HL-60/S4 (cell line): Measurements from ENCODE around the gene PLXNC1.

Experiments
- in situ Hi-C: fragments of 300-500 bp; cut with MboI; formaldehyde crosslinking; loops from 2 replicates; pipeline ENCODE4 v1.14.3; 2022; ENCODE audit warnings: low sequenced_read_pairs

The PLXNC1 gene

DNA sequence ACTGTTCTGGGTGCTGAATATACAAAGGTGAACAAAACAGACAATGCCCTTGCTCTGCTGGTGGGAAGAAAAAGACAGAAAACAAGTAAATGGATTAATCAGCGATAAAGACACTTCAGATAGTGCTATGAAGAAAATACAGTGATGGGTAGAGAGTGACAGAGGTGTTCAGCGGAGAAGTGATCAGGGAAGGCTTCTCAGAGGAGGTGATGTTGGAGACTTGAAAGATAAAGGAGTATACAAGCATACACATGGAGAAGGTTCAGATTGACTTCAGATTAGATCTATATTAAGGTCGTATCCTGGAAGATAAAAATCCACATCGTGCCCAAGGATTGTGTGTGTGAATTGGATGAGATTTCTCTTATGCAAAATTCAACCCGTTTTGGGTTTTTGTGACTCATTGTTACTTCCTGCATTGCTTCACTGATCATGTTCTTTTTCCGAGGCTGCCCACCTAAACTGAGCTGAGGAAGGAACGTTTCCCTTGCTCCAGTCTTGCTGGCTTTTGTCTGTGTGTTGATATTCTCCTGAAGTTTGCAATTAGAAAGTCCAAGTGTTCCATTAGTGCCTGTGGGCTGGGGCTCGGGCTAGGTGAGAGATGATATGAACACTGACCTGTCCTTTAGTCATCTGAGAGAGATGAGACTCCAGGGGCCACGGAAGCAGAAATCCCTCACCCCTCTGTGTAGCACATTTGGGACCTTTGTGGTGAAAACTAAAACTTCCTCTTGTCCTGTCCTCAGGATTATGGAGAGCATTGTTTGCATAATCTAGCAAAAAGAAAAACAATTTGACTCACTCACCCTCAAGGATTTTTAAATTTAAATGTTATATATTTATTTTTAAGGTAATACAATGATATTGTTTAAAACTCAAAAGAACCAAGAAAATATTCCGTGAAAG, 27.6 kb downstream of the PLXNC1 start:
- in situ Hi-C loops, result no loop called here

DNA sequence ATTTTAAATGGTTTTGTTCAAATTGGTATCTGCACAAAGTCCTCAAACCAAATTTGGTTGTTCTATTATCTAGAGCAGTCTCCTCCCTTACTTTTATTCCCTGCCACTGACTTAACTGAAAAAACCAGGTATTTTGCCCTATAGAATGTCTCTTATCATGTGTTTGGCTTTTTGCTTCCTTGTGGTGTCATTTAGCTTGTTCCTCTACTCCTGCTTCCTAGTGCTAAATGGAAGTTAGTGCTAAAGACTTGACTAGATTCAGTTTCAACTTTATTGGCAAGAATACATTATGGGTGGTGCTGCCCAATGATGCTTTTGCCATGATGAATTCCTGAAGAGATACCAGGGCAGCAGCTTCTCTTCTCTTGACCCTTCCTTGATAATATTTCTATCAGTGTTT, 29.7 kb downstream of the PLXNC1 start:
- in situ Hi-C loops, result no loop called here

DNA sequence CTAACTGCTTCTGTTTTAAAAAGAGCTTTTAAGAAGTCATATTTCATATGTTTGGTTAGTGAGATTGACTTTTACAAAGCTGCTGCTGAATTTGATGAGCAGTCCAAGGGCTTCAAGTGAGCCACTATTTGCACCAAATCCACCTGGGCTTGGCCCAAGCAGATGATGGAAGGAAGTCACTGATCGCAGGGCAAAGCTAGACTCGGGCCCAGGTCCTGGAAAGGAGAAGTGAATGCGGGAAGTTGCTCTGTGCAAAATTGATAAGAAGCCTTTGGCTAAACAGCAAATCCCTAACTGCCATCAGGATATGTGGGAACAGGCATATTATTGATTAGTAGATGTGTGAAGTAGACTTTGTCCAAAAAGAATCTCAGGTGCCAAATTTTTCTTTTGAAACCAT, 30.5 kb downstream of the PLXNC1 start:
- in situ Hi-C loops, result no loop called here

DNA sequence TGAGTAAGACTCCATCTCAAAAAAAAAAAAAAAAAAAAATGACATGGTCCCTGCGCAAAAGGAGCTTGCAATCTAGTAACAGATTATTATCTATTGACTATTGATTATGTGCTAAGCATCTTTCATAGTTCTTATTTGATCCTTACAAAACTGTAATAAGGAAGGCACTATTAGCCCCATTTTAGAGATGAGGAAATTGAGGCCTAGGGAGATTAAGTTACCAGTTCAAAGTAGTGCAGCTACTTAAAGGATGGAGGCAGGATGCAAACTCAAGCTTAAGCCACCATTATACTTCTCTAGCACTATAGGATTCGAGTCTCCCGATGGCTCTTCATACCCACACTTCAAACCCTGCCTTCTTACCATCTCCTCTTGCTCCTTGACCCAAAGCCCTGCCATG, 31.3 kb downstream of the PLXNC1 start:
- in situ Hi-C loops, result no loop called here

DNA sequence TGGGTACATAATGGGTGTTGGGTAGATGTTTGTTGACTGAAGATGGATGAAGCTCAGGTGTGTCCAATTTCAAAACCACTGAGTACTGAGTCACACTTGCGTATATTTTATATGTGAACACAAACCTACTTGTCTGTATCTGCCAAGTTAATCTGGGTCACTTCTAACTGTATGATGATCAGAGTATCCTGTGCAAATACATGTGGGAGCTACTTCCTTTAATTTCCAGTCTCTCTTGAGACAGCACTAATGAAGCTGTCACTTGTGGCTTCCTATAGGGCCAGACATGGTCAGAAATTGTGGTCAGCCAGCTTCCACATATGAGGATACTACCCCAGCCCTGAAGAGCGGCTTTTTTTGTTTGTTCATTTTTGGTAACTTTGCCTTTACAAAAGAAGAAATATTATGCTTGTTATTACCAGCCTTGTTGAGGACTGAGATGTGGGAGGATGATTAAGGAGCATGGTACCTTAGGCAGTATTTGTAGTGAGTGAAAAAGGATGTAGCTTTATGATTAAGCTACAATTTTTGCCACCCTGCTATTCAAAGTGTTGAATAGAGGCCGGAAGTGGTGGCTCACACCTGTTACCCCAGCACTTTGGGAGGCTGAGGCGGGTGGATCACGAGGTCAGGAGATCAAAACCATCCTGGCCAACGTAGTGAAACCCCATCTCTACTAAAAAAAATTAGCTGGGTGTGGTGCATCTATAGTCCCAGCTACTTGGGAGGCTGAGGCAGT, 32.4 kb downstream of the PLXNC1 start:
- in situ Hi-C loops, result no loop called here

DNA sequence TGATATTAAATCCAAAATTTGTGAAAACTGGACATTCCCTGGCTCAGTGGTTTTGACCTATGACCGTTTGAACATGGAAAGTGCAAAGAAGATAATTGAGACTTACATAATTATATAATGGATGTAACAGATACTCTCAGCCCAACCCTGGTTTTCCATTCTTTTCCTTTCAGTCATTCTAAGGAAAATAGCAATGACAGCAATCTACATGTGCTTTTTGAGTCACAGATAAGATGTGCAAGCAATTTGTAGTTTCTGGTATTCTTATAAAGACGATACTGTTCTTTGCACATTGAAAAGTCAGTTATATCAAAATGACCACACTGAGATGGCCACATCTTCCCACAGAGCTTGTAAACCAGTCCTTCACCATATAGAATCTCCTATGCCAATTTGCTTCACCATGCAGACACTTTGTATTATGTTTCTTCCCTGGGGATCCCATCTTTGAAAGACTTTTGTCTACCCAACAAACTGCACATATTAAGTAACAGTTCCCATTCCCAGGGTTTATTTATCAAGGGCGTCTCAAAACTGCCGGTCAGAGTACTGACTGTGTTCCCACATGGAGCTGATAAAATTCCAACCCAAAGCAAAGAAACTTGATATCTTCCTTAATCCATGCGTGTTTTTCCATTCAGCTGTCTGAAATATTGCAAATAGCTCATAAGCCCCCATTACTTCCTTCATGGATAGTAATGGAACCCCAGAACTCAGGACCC, 34.8 kb downstream of the PLXNC1 start:
- in situ Hi-C loops, result no loop called here

DNA sequence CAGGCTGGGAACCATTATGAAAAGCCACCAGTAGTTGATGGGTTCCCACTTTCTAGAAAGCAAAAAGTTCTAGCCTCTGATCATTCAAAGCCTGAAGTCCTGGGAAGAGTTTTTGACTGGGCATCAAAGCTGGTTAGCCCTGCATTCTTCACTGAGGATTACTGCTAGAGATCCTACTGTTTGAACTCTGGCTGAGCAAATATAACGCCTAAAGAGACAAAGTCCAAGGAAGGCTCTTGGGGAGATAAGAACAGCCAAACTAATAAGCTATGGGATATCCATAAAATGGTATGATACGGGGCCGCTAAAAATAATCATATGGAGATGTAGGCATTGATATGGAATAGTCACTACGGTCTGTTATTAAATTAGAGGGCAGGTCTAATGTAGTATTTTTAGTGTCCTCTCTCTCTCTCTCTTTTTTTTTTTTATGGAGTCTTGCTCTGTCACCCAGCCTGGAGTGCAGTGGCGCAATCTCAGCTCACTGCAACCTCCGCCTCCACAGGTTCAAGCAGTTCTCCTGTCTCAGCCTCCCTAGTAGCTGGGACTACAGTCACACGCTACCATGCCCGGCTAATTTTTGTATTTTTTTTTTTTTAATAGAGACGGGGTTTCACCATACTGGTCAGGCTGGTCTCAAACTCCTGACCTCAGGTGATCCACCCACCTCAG, 35.5 kb downstream of the PLXNC1 start:
- in situ Hi-C loops, result no loop called here

DNA sequence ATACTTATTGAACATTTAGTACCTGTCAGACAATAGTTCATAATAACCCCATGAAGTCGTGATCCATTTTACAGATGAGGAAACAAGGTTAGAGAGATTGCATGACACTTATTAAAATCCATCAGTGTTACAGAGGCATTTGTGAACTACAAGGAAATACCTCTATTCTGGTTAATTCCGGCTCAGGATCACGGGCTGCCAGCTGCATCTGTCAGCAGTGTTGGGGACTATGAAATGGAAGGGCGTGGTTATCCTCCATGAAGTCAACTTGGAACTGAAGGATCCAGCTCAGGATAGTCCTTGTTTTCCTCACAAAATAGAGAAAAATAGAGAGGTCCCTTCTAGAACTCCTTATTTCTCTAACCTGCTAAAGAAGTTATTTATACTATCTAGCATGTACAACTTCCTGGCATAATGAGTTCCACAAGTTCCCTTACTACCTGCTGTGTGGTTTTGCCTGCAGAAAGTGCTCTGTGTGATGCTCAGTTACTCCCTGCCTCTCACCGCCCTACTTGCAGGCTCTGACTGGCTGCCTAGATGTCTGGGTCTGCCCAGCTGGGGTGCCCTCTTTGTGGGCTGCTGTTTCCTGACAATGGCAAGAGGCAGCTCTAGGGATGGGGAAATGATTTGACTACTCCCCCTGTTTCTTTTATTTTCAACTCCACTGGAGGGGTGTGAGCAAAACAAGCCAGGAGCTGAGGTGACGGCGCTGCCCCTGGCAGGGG, 36.8 kb downstream of the PLXNC1 start:
- in situ Hi-C loops, result no loop called here

DNA sequence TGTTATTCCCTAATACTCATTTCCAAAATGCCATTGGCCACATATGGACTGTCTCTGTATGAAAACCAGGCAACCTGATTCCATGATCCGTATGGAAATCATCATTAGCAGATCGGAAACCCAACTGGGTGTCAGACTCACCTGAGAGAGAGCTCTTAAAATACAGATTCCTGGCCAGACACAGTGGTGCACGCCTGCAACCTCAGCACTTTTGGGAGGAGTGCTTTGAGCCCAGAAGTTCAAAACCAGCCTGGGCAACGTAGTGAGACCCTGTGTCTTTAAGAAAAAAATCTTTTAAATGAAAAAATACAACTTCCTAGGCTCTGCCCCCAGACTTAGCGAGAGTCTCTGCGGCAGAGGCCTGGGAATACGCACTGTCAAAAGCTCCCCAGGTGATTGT, 37.4 kb downstream of the PLXNC1 start:
- in situ Hi-C loops, result no loop called here

DNA sequence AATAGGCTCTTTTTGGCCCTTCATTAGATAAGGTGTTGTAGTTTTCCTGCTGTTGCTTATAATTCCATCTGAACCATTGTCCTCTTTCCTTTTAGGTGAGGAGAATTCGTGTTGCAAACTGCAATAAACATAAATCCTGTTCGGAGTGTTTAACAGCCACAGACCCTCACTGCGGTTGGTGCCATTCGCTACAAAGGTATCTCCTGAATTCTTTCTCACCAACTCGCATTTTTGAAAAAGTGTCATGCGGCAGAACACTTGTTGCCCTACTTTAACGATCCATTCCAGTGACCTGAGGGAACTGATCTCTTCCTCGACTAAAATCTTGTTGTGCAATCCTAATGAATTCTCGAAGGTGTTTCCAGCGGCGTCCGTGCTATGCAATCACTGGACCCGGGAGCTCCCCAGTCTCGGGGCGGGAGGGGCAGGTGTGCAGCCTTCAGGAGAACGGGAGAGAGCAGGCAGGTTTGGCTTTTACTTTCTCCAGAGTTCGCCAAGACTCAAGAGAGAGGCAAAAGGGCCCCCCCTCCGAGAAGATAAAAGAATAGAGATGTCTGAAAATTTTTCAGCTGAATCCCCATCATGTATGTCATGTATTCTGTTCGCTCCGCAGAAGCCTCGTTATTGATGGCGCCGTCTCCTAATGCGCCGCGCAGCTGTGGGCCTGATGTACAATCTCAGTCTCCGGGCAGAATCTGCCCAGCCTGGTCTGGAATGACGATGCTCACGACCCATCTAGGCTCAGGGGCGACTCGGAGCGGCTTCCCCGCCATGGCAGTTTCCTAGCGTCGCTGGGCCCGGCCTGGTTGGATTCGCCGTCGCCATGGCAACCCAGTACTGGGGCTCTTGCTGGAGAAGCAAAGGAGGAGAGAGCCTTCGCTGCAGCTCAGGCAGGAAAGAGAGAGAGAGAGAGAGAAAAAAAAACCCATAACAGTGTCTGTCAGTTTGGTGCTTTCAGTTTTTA, 38.2 kb downstream of the PLXNC1 start:
- in situ Hi-C loops, result no loop called here

DNA sequence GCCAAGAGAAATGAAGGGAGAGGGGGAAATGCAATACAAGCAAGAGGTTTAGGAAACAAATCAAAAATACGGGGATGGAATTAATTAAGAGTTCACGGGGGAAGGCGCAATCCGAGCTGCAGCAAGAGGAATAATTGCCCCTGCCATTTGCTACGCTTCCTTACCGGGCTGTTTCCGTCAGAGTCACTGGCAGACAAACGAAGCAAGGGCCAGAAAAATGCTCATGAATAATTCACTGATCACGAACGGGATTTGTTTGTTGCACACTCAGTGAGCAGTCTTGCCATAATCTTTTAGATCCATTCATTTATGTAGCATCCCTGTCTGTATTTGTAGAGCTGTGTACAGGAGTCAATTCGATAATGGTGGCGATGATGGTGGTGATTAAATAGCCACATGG, 39.0 kb downstream of the PLXNC1 start:
- in situ Hi-C loops, result no loop called here

DNA sequence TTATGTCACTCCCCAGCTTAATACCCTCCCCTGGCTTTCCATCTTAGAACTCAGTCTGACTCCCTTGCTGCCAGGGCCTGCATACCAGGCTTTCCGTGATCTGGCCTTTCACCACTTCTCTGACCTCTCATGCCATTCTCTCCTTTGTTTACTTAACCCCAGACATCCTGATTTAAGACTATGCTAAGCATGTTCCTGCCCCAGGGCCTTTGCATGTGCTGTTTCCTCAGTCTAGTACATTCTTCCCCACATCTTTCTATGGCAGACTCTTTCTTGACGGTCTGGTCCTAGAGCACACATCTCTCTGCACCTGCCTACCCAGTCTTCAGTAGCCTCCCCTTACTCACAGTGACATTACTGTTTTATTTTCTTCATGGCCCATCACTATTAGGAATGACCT, 42.2 kb downstream of the PLXNC1 start:
- in situ Hi-C loops, result no loop called here

DNA sequence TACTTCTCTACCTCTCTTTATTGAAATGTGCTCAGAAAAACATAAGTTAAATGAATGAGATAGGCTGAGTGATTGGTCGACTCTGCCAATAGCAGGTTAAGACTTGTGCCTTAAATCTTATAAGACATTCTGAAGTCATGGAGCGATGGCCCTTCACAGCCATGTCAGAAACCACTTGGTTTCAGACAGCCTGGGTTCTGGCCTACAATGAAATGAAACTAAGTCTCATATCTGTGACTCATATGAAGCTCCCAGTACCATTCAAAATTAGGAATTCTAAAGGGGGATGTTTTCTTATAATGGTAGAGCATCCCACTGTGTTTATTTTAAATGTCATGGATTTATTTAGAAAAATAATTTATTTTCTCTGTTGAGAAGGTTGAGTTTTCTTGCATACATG, 42.6 kb downstream of the PLXNC1 start:
- in situ Hi-C loops, result no loop called here

DNA sequence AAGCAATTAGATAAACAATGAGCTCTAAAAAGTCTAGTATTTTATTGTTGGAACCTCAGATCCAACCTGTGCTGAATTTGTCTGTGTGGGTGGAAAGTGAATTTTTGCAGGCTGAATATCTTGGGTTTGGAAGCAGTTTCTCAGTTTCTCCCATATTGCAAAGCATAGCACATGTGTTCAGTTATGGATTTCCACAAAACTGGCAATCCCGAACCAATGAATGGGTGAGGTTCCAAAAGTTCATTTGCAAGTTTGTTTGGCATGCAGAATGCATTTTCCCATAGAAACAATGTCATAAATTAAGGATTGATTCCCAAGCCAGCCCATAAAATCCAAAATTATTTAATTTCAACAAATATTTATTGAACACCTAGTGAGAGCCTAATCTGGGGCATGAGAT, 43.4 kb downstream of the PLXNC1 start:
- in situ Hi-C loops, result no loop called here

DNA sequence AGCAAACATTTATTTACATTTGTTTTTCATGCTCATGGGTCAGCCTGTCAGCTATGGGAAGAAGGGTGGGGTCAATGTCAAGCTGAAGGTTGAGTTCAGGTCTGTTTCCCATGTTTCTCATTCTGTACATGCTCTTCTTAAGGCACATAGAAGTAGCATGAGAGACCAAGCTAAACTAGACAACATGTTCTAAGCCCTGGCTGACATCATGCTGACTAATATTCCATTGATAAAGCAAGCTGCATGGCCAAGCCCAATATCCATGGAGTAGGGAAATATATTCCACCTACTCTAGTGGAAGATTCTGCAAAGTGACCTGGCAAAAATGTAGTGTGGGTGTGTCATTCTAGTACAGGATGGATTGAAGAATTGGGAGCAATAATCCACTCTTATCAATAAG, 44.1 kb downstream of the PLXNC1 start:
- in situ Hi-C loops, result no loop called here

DNA sequence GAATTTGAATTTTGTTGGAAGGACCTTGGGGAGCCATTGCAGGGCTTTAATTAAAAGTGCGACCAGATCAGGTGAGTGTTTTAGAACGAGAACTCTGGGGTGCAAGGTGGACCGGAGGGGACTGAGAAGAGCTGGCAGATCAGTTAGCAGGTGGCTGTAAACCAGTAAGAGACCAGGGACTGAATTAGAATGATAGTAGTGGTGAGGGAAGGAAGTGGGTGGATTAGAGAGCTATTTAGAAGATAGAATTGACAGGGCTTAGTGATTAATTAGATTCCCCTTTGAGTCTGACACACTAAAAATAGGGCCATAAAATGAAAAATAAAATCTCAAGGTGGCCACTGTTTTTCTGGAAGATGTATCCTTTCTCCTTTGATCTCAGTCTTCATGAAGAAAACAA, 44.8 kb downstream of the PLXNC1 start:
- in situ Hi-C loops, result no loop called here

DNA sequence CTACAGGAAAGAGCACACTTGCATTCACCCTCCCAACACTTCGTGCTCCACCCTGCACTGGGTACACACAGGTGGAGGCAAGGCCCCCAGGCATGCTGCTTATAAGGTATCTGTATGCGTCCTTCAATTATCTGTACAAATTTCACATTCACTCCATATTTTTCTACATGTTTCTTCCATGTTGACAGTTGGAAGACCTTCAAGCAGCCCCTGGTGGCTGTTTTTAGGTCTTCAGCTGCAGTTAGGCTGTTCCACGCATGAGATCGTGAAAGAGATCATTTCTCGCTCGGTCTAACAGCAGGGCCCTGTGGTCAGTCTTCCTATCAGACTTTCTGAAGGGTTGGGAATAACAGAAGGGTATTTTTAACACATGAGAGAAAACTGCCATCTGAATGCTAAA, 47.1 kb downstream of the PLXNC1 start:
- in situ Hi-C loops, result no loop called here

DNA sequence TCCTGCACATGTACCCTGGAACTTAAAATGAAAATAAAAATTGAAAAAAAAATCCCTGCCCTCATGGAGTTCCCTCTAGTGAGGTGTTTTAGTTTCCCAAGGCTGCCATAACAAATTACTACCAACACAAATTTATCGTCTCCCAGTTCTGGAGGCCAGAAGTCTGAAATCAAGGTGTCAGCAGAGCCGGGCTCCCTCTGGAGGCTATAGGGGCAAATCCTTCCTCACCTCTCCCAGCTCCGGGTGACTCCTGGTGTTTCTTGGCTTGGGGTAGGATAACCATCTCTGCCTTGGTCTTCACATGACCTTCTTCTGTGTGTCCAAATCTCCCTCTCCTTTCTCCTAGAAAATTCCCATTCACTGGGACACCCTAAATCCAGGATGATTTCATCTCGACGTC, 50.1 kb downstream of the PLXNC1 start:
- in situ Hi-C loops, result no loop called here

DNA sequence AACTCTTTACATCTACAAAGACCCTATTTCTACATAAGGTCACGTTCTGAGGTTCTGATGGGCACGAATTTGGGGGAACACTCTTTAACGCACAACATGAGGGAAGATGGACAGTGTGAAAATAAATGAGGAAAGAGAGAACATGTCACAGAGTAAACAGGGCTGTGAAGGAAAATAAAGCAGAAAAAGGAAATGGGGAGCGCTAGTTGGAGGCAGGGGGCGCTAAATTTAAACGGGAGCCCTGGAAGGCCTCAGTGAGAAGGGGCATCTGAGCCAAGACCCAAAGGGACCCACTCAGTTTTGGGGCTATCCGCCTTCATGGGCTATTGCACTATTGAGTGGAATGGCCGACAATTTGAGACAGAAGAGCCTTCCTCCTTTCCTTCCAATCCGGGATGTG, 50.5 kb downstream of the PLXNC1 start:
- in situ Hi-C loops, result no loop called here
